Stimulated activated naive CD8-positive, alpha-beta T cell treated with anti-CD3 and anti-CD28 coated beads, Interleukin-15, Interleukin-2, amounts not matched to agents 100 ng/mL and 50 ng/mL, for 24 hours (primary cell): ENCODE results near the gene SEMA5A.

ENCODE experiments used
- H3K27ac Mint-ChIP-seq: one replicate; pipeline ENCODE4 v1.8.0; 2021; ENCODE audit warnings: mild to moderate bottlenecking, mixed read lengths
- H3K27me3 Mint-ChIP-seq: one replicate; pipeline ENCODE4 v1.8.0; 2021; ENCODE audit warnings: mixed read lengths
- H3K36me3 Mint-ChIP-seq: one replicate; pipeline ENCODE4 v1.8.0; 2021; ENCODE audit warnings: low read depth, mixed read lengths
- H3K4me1 Mint-ChIP-seq: one replicate; pipeline ENCODE4 v1.8.0; 2021; ENCODE audit warnings: low read depth, mixed read lengths
- H3K4me3 Mint-ChIP-seq: one replicate; pipeline ENCODE4 v1.8.0; 2021; ENCODE audit warnings: mild to moderate bottlenecking, mixed read lengths
- H3K9me3 Mint-ChIP-seq: one replicate; pipeline ENCODE4 v1.8.0; 2021; ENCODE audit warnings: mixed read lengths

The SEMA5A gene

DNA sequence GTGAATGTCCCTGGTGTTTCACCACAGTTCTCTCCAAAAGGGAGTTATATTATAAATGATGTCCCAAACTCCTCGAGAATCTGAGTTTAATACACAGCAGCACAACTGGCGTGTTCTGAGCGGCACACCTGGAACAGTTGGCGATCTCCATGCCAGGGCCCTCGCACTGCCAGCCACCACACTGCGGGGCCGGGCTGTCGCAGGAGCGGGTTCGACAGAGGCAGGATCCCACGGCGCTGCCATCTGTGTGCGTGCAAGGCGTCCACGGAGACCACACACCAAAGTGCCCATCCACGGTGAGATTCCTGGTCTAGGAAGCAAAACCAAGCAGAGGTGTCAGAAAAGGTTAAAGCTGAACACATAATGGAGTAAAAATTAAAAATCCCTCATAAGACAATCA, 423.3 kb downstream of the SEMA5A start:
- no peak overlapping the region for H3K4me3 Mint-ChIP-seq
- H3K27ac Mint-ChIP-seq, result no peak overlapping the region
- peaks cover 5% of the 10 kb centered on the region for H3K9me3 Mint-ChIP-seq
- H3K4me1 Mint-ChIP-seq, result no peaks in the 10 kb centered on the region
- H3K27me3 Mint-ChIP-seq, result no peaks in the 10 kb centered on the region
- no peaks in the 10 kb centered on the region for H3K36me3 Mint-ChIP-seq

GRCh38 chr5:9121597-9121996, 424.3 kb downstream of the SEMA5A start:
- no peaks in the 10 kb centered on the region for H3K9me3 Mint-ChIP-seq
- H3K36me3 Mint-ChIP-seq, result no peaks in the 10 kb centered on the region
- no peak overlapping the region for H3K27ac Mint-ChIP-seq
- H3K27me3 Mint-ChIP-seq, result no peaks in the 10 kb centered on the region
- no peaks in the 10 kb centered on the region for H3K4me1 Mint-ChIP-seq
- H3K4me3 Mint-ChIP-seq, result no peak overlapping the region

DNA sequence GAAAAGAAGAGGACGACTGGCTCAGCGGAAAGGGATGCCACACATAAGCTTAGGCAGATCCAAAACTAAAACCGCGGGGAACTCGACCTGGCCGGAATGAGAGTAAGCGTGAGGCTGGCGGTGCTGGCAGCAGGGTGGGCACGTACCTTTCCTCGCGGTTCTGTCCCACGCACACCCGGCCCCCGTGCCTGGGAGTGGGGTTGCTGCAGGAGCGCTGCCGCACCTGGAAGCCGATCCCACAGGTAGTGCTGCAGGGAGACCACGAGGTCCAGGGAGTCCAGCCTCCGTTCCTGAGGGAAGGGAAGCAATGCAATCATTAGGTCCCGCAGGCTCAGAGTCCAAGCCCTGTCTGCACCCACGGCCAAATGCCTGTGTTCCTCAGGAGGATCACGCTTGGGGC, 427.0 kb downstream of the SEMA5A start:
- Mint-ChIP-seq H3K4me3 (no peak overlapping the region), H3K27ac (no peak overlapping the region), H3K9me3 (peaks cover 7% of the 10 kb centered on the region), H3K36me3 (no peaks in the 10 kb centered on the region), H3K27me3 (no peaks in the 10 kb centered on the region), H3K4me1 (no peaks in the 10 kb centered on the region)

GRCh38 chr5:9115093-9115492, 430.8 kb downstream of the SEMA5A start:
- H3K4me1 Mint-ChIP-seq, result no peaks in the 10 kb centered on the region
- H3K4me3 Mint-ChIP-seq, result no peak overlapping the region
- no peaks in the 10 kb centered on the region for H3K27me3 Mint-ChIP-seq
- no peak overlapping the region for H3K27ac Mint-ChIP-seq
- H3K9me3 Mint-ChIP-seq, result peaks cover 7% of the 10 kb centered on the region
- H3K36me3 Mint-ChIP-seq, result no peaks in the 10 kb centered on the region

GRCh38 chr5:9112520-9113291, 433.2 kb downstream of the SEMA5A start:
- H3K9me3 Mint-ChIP-seq, result peaks cover 7% of the 10 kb centered on the region

GRCh38 chr5:9108162-9108561, 437.7 kb downstream of the SEMA5A start:
- H3K9me3 Mint-ChIP-seq, result no peaks in the 10 kb centered on the region
- H3K4me3 Mint-ChIP-seq, result no peak overlapping the region
- H3K36me3 Mint-ChIP-seq, result no peaks in the 10 kb centered on the region
- H3K4me1 Mint-ChIP-seq, result no peaks in the 10 kb centered on the region
- H3K27me3 Mint-ChIP-seq, result no peaks in the 10 kb centered on the region
- no peak overlapping the region for H3K27ac Mint-ChIP-seq

More at GRCh38 chr5:9112520-9113291, 433.2 kb downstream of the SEMA5A start:
- H3K4me1 Mint-ChIP-seq, result no peaks in the 10 kb centered on the region
- H3K27ac Mint-ChIP-seq, result no peak overlapping the region
- H3K36me3 Mint-ChIP-seq, result no peaks in the 10 kb centered on the region
- no peaks in the 10 kb centered on the region for H3K27me3 Mint-ChIP-seq
- H3K4me3 Mint-ChIP-seq, result no peak overlapping the region

GRCh38 chr5:9105851-9106250, 440.0 kb downstream of the SEMA5A start:
- Mint-ChIP-seq H3K27me3 (no peaks in the 10 kb centered on the region), H3K36me3 (no peaks in the 10 kb centered on the region), H3K9me3 (no peaks in the 10 kb centered on the region), H3K4me3 (no peak overlapping the region), H3K4me1 (no peaks in the 10 kb centered on the region), H3K27ac (no peak overlapping the region)

GRCh38 chr5:9104571-9105339, 441.1 kb downstream of the SEMA5A start:
- no peaks in the 10 kb centered on the region for H3K36me3 Mint-ChIP-seq
- no peaks in the 10 kb centered on the region for H3K27me3 Mint-ChIP-seq
- H3K4me1 Mint-ChIP-seq, result no peaks in the 10 kb centered on the region
- no peak overlapping the region for H3K4me3 Mint-ChIP-seq
- H3K27ac Mint-ChIP-seq, result no peak overlapping the region
- H3K9me3 Mint-ChIP-seq, result no peaks in the 10 kb centered on the region

- H3K9me3 Mint-ChIP-seq, result no peaks in the 10 kb centered on the region
- no peak overlapping the region for H3K4me3 Mint-ChIP-seq
- H3K4me1 Mint-ChIP-seq, result no peaks in the 10 kb centered on the region
- no peaks in the 10 kb centered on the region for H3K27me3 Mint-ChIP-seq
- H3K36me3 Mint-ChIP-seq, result no peaks in the 10 kb centered on the region
- no peak overlapping the region for H3K27ac Mint-ChIP-seq
These were observed 442.6 kb downstream of the SEMA5A start for GRCh38 chr5:9103290-9103689.

- Mint-ChIP-seq H3K27me3 (no peaks in the 10 kb centered on the region), H3K4me3 (no peak overlapping the region), H3K36me3 (no peaks in the 10 kb centered on the region), H3K9me3 (no peaks in the 10 kb centered on the region), H3K27ac (no peak overlapping the region), H3K4me1 (no peaks in the 10 kb centered on the region)
These were observed 446.2 kb downstream of the SEMA5A start for GRCh38 chr5:9099689-9100088.

GRCh38 chr5:9098990-9099389, 446.9 kb downstream of the SEMA5A start:
- Mint-ChIP-seq H3K27ac (no peak overlapping the region), H3K36me3 (no peaks in the 10 kb centered on the region), H3K27me3 (no peaks in the 10 kb centered on the region), H3K4me1 (no peaks in the 10 kb centered on the region), H3K9me3 (peaks cover 2% of the 10 kb centered on the region), H3K4me3 (no peak overlapping the region)

DNA sequence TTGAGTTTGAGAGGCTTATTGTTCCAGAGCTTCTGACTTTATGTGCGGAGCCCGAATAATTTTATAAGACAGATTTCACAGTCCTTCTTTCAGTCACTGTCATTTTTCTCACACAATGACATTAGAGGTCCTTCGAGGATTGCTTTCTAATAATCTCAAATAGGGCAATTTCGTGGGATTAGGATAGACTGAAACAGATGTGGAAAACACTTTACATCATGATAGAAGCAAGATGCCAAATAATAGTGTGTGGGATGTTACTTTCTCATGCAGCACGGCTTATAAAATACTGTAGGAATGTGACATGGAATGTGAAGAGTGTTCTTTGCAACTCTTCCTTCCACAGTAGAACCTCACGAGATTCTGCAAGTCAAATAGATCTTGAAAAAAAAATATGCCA, 451.3 kb downstream of the SEMA5A start:
- Mint-ChIP-seq H3K4me3 (no peak overlapping the region), H3K9me3 (peaks cover 6% of the 10 kb centered on the region), H3K27ac (no peak overlapping the region), H3K36me3 (no peaks in the 10 kb centered on the region), H3K4me1 (no peaks in the 10 kb centered on the region), H3K27me3 (no peaks in the 10 kb centered on the region)

DNA sequence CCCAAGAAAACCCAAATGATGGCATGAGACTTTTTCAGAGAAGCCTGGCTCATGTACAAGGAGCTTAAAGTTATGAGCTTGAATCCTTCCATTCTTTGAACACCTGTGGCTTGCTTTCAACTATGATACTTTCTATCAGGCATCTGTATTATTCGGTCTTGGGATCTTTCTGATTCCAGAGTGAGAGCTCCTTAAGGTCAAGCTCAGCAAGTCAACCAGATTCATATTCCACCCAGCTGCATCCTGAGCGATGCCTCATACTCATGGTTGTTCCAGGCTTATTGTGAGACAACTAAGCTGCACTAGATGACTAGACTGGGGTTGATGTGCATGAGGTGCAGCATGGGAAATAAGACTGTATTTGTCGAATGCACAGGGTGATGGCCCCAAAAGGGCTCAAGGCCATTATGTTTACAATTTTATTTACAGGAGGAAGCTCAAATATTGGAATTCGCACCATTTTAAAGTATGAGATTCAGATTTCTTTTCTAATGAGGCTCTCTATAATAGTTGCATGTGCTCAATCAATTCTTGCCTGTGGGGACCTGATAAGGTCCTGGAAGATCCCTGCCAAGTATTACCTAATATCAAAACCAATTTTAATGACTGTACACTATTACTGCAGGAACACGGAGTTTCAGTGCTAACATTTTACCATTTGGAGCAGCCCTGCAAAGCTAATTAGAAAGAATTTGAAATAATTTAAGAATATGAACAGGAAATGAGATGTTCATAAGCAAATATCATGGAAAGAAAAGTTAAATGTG, 453.8 kb downstream of the SEMA5A start:
- Mint-ChIP-seq H3K9me3 (peaks cover 6% of the 10 kb centered on the region), H3K27ac (no peak overlapping the region), H3K4me3 (no peak overlapping the region), H3K27me3 (no peaks in the 10 kb centered on the region), H3K36me3 (no peaks in the 10 kb centered on the region), H3K4me1 (no peaks in the 10 kb centered on the region)

DNA sequence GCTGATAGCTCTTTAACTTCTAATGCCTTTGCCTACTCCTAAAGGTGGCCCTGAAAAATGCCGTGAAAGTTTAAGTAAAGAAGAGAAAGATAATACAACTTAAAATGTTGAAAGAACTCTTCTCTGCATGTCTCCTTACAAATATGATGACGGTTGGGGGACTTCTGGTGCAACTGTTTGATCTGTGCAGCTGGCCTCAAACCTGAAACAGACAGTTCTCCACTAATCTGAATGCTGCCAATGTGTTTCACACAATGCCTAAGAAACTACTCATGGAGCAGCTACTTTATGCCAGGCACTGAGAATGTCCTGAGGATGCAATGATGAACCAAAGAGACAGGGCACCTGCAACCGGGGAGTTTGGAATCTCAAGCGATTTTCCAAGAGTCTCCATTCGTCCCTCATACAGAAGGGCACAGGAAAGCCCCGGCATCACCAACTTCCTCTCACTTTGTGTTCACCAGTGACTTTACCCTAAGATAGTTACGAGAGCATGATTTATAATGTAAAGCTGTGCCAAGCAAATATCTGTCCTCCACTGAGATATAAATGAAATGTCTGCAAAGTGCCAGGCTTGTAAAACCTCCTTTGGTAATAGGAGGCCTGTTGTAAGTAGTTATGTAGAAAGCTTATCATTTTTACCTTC, 455.4 kb downstream of the SEMA5A start:
- peaks cover 10% of the 10 kb centered on the region for H3K9me3 Mint-ChIP-seq
- H3K4me1 Mint-ChIP-seq, result no peaks in the 10 kb centered on the region
- no peaks in the 10 kb centered on the region for H3K27me3 Mint-ChIP-seq
- H3K4me3 Mint-ChIP-seq, result no peak overlapping the region
- H3K27ac Mint-ChIP-seq, result no peak overlapping the region
- H3K36me3 Mint-ChIP-seq, result no peaks in the 10 kb centered on the region

GRCh38 chr5:9089893-9090292, 456.0 kb downstream of the SEMA5A start:
- H3K27me3 Mint-ChIP-seq, result no peaks in the 10 kb centered on the region
- no peak overlapping the region for H3K27ac Mint-ChIP-seq
- no peak overlapping the region for H3K4me3 Mint-ChIP-seq
- no peaks in the 10 kb centered on the region for H3K36me3 Mint-ChIP-seq
- peaks cover 11% of the 10 kb centered on the region for H3K9me3 Mint-ChIP-seq
- no peaks in the 10 kb centered on the region for H3K4me1 Mint-ChIP-seq
